ES-I3 (cell line): ENCODE results near the gene EFCAB6.

ENCODE experiments used
- H3K36me3 ChIP-seq: 2 replicates; pipeline ENCODE4 v1.6.1; 2013; ENCODE audit warnings: mild to moderate bottlenecking, low read length, control low read depth, moderate library complexity; ENCODE audit not compliant: insufficient read depth
- H3K4me1 ChIP-seq: 2 replicates; pipeline ENCODE4 v1.6.1; 2013; ENCODE audit warnings: mild to moderate bottlenecking, control low read depth, low read length; ENCODE audit not compliant: insufficient read depth
- H3K9ac ChIP-seq: 2 replicates; pipeline ENCODE4 v1.6.1; 2013; ENCODE audit warnings: low read depth, mild to moderate bottlenecking, low read length, moderate library complexity
- H3K9me3 ChIP-seq: 2 replicates; pipeline ENCODE4 v1.6.1; 2013; ENCODE audit warnings: mild to moderate bottlenecking, low read length, moderate library complexity; ENCODE audit not compliant: control insufficient read depth, insufficient read depth

Gene EFCAB6

GRCh38 chr22:43567691-43568324 is 244.3 kb downstream of the EFCAB6 start:
- Histone ChIP-seq H3K9ac (no peak overlapping the region), H3K9me3 (no peaks in the 10 kb centered on the region), H3K36me3 (no peaks in the 10 kb centered on the region; the same call in 1 of the 2 replicates), H3K4me1 (peaks cover 10% of the 10 kb centered on the region)

GRCh38 chr22:43566561-43567332 is 245.4 kb downstream of the EFCAB6 start:
- Histone ChIP-seq H3K9ac (no peak overlapping the region), H3K36me3 (no peaks in the 10 kb centered on the region; the same call in 1 of the 2 replicates), H3K4me1 (peaks cover 14% of the 10 kb centered on the region), H3K9me3 (no peaks in the 10 kb centered on the region)

GRCh38 chr22:43566021-43566420 is 246.1 kb downstream of the EFCAB6 start:
- Histone ChIP-seq H3K36me3 (no peaks in the 10 kb centered on the region; the same call in 1 of the 2 replicates), H3K4me1 (peaks cover 11% of the 10 kb centered on the region), H3K9ac (no peak overlapping the region), H3K9me3 (no peaks in the 10 kb centered on the region)

GRCh38 chr22:43564859-43565258 is 247.2 kb downstream of the EFCAB6 start:
- no peaks in the 10 kb centered on the region for H3K9me3 ChIP-seq
- H3K36me3 ChIP-seq: no peaks in the 10 kb centered on the region; the same call in 1 of the 2 replicates
- H3K9ac ChIP-seq: no peak overlapping the region
- peaks cover 4% of the 10 kb centered on the region for H3K4me1 ChIP-seq

GRCh38 chr22:43563571-43563970 is 248.5 kb downstream of the EFCAB6 start:
- no peak overlapping the region for H3K9ac ChIP-seq
- peaks cover 4% of the 10 kb centered on the region for H3K4me1 ChIP-seq
- H3K36me3 ChIP-seq: no peaks in the 10 kb centered on the region; the same call in 1 of the 2 replicates
- no peaks in the 10 kb centered on the region for H3K9me3 ChIP-seq

- Histone ChIP-seq H3K4me1 (peaks cover 4% of the 10 kb centered on the region), H3K9me3 (no peaks in the 10 kb centered on the region), H3K36me3 (no peaks in the 10 kb centered on the region; the same call in 1 of the 2 replicates), H3K9ac (no peak overlapping the region)
Measured at GRCh38 chr22:43562843-43563242, 249.3 kb downstream of the EFCAB6 start.

GRCh38 chr22:43561415-43562178 is 250.5 kb downstream of the EFCAB6 start:
- Histone ChIP-seq H3K9ac (no peak overlapping the region), H3K9me3 (no peaks in the 10 kb centered on the region), H3K36me3 (no peaks in the 10 kb centered on the region; the same call in 1 of the 2 replicates), H3K4me1 (peaks cover 4% of the 10 kb centered on the region)

GRCh38 chr22:43560651-43561050 is 251.5 kb downstream of the EFCAB6 start:
- H3K9ac ChIP-seq: no peak overlapping the region
- no peaks in the 10 kb centered on the region; the same call in 1 of the 2 replicates for H3K36me3 ChIP-seq
- peaks cover 4% of the 10 kb centered on the region for H3K4me1 ChIP-seq

GRCh38 chr22:43555561-43556515 is 256.3 kb downstream of the EFCAB6 start:
- peaks cover 9% of the 10 kb centered on the region for H3K9me3 ChIP-seq
- H3K9ac ChIP-seq: no peak overlapping the region
- H3K36me3 ChIP-seq: no peaks in the 10 kb centered on the region
- H3K4me1 ChIP-seq: no peaks in the 10 kb centered on the region

More at GRCh38 chr22:43560651-43561050, 251.5 kb downstream of the EFCAB6 start:
- H3K9me3 ChIP-seq: no peaks in the 10 kb centered on the region

- Histone ChIP-seq H3K36me3 (no peaks in the 10 kb centered on the region), H3K4me1 (no peaks in the 10 kb centered on the region), H3K9me3 (peaks cover 9% of the 10 kb centered on the region)
Measured at GRCh38 chr22:43554694-43555365, 257.3 kb downstream of the EFCAB6 start.

GRCh38 chr22:43554259-43554636 is 257.9 kb downstream of the EFCAB6 start:
- Histone ChIP-seq H3K9me3 (peaks cover 9% of the 10 kb centered on the region), H3K9ac (no peak overlapping the region), H3K36me3 (no peaks in the 10 kb centered on the region)

More at GRCh38 chr22:43554694-43555365, 257.3 kb downstream of the EFCAB6 start:
- no peak overlapping the region for H3K9ac ChIP-seq

GRCh38 chr22:43553451-43554258 is 258.4 kb downstream of the EFCAB6 start:
- peaks cover 9% of the 10 kb centered on the region for H3K9me3 ChIP-seq
- H3K9ac ChIP-seq: no peak overlapping the region
- H3K36me3 ChIP-seq: no peaks in the 10 kb centered on the region
- H3K4me1 ChIP-seq: no peaks in the 10 kb centered on the region

More at GRCh38 chr22:43554259-43554636, 257.9 kb downstream of the EFCAB6 start:
- no peaks in the 10 kb centered on the region for H3K4me1 ChIP-seq
